ENCODE measurements around the gene FGFR3.

Gene FGFR3

DNA sequence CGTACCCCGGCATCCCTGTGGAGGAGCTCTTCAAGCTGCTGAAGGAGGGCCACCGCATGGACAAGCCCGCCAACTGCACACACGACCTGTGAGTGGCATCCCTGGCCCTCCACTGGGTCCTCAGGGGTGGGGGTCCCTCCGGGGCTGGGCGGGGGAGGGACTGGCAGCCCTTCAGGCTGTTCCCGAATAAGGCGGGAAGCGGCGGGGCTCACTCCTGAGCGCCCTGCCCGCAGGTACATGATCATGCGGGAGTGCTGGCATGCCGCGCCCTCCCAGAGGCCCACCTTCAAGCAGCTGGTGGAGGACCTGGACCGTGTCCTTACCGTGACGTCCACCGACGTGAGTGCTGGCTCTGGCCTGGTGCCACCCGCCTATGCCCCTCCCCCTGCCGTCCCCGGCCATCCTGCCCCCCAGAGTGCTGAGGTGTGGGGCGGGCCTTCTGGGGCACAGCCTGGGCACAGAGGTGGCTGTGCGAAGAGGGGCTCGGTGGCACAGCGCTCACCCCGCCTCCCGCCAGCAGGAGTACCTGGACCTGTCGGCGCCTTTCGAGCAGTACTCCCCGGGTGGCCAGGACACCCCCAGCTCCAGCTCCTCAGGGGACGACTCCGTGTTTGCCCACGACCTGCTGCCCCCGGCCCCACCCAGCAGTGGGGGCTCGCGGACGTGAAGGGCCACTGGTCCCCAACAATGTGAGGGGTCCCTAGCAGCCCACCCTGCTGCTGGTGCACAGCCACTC is 13.7 kb downstream of the FGFR3 start:
- no peak overlapping the region for H3K27ac ChIP-seq (ENCODE audit: low read depth, low read length)

DNA sequence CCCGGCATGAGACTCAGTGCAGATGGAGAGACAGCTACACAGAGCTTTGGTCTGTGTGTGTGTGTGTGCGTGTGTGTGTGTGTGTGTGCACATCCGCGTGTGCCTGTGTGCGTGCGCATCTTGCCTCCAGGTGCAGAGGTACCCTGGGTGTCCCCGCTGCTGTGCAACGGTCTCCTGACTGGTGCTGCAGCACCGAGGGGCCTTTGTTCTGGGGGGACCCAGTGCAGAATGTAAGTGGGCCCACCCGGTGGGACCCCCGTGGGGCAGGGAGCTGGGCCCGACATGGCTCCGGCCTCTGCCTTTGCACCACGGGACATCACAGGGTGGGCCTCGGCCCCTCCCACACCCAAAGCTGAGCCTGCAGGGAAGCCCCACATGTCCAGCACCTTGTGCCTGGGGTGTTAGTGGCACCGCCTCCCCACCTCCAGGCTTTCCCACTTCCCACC is 14.3 kb downstream of the FGFR3 start:
- no peaks in the 10 kb centered on the region for H3K79me2 ChIP-seq (ENCODE audit: control insufficient read depth, insufficient read depth, low read length, unreplicated experiment)
- H3K4me3 ChIP-seq (ENCODE audit: low read depth, low read length), result no peak overlapping the region
- H2AFZ ChIP-seq (ENCODE audit: low read length, unreplicated experiment), result no peak overlapping the region
- no peaks in the 10 kb centered on the region for H3K36me3 ChIP-seq (ENCODE audit: insufficient read depth, low read length)
- H3K27me3 ChIP-seq (ENCODE audit: insufficient read depth, low read length), result no peaks in the 10 kb centered on the region
- no peaks in the 10 kb centered on the region for H3K4me1 ChIP-seq (ENCODE audit: control insufficient read depth, insufficient read depth, low read length, unreplicated experiment)
- H3K27ac ChIP-seq (ENCODE audit: low read depth, low read length), result no peak overlapping the region

More for the DNA sequence above, 13.7 kb downstream of the FGFR3 start:
- no peaks in the 10 kb centered on the region for H3K36me3 ChIP-seq (ENCODE audit: insufficient read depth, low read length)
- no peaks in the 10 kb centered on the region for H3K27me3 ChIP-seq (ENCODE audit: insufficient read depth, low read length)
- no peak overlapping the region for H2AFZ ChIP-seq (ENCODE audit: low read length, unreplicated experiment)
- no peaks in the 10 kb centered on the region for H3K79me2 ChIP-seq (ENCODE audit: control insufficient read depth, insufficient read depth, low read length, unreplicated experiment)
- H3K4me3 ChIP-seq (ENCODE audit: low read depth, low read length), result no peak overlapping the region
- no peaks in the 10 kb centered on the region for H3K4me1 ChIP-seq (ENCODE audit: control insufficient read depth, insufficient read depth, low read length, unreplicated experiment)

DNA sequence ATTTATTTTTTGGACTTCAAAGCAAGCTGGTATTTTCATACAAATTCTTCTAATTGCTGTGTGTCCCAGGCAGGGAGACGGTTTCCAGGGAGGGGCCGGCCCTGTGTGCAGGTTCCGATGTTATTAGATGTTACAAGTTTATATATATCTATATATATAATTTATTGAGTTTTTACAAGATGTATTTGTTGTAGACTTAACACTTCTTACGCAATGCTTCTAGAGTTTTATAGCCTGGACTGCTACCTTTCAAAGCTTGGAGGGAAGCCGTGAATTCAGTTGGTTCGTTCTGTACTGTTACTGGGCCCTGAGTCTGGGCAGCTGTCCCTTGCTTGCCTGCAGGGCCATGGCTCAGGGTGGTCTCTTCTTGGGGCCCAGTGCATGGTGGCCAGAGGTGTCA is 15.3 kb downstream of the FGFR3 start:
- H3K79me2 ChIP-seq (ENCODE audit: control insufficient read depth, insufficient read depth, low read length, unreplicated experiment), result no peaks in the 10 kb centered on the region
- no peaks in the 10 kb centered on the region for H3K36me3 ChIP-seq (ENCODE audit: insufficient read depth, low read length)
- no peaks in the 10 kb centered on the region for H3K4me1 ChIP-seq (ENCODE audit: control insufficient read depth, insufficient read depth, low read length, unreplicated experiment)
- H3K27me3 ChIP-seq (ENCODE audit: insufficient read depth, low read length), result no peaks in the 10 kb centered on the region
- H3K27ac ChIP-seq (ENCODE audit: low read depth, low read length), result no peak overlapping the region
- H2AFZ ChIP-seq (ENCODE audit: low read length, unreplicated experiment), result no peak overlapping the region
- no peak overlapping the region for H3K4me3 ChIP-seq (ENCODE audit: low read depth, low read length)

DNA sequence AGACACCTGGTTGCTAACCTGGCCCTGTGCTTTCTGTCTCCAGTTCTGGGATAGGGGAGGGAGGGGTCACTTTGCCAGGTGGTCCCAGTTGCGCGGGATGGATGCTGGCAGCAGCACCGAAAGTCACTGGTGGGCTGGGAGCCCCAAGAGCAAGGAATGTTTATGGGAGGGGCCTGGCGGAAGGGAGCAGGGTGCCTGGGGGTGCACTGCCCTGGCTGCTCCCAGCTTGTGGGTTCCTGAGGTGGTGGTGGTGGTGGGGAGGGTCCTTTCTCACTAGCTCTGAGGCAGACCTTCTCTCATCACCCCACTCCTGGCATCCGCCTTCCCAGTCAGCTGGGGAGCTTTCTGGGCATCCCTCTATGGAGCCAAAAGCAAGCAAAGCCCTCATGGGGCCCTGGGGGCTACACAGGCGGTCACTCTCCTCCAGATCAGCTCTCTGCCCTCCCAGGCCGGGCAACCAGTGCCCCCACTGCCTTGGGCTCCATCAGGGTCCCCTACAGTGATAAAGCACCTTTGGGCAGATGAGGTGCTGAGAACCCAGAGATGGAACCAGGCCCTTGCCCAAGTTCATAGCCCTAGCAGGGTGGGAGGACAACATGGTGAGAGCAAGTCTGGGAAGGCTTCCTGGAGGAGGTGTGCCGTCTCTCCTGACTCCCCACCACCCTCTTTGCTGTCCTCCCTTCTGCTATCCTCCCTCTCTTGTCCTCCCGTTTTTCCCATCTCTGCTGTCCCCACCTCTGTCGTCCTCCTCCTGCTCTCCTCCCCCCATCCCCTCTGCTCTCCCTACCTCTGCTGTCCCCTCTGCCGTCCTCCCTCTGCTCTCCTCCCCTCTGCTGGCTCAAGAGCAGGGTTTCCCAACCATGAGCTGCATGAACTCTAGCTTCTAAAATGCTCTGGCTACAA is 16.0 kb downstream of the FGFR3 start:
- Histone ChIP-seq H3K79me2 (ENCODE audit: control insufficient read depth, insufficient read depth, low read length, unreplicated experiment) (no peaks in the 10 kb centered on the region), H3K27me3 (ENCODE audit: insufficient read depth, low read length) (no peaks in the 10 kb centered on the region), H3K27ac (ENCODE audit: low read depth, low read length) (no peak overlapping the region), H2AFZ (ENCODE audit: low read length, unreplicated experiment) (no peak overlapping the region), H3K4me3 (ENCODE audit: low read depth, low read length) (no peak overlapping the region), H3K4me1 (ENCODE audit: control insufficient read depth, insufficient read depth, low read length, unreplicated experiment) (no peaks in the 10 kb centered on the region), H3K36me3 (ENCODE audit: insufficient read depth, low read length) (no peaks in the 10 kb centered on the region)

DNA sequence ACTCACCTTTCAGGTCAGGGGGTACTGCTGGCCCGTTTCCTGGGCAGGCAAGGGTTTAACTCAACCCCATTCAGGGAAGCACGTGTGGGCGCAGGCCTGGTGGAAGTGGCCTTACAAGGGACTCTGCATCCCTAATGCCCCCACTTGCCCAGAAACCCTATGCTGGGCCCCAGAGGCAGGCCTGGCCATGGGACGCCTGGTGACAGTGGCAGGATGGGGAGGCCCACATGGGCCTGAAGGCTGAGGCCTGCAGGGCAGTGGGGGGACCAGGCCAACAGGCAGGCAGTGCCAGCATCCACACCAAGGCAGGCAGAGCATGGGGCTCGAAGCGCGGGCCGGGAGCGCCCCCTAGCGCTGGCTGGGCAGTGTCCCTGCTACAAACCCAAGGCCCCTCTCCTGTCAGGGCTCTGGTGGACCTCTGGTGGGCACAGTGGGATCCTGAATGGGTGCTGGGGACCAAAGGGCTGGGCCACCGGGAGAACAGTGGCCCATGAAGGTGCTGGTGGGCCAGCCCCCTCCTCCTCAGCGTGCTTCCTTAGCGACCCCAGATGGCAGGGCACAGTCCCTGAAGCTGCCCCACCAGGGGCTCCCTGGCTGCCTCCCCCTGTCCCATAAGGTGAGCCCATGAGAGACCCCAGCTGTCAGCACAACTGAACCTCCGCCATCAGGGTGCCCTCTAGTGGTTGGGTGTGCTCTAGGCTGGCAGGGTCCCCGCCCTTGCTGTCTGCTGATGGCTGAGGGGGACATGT is 16.8 kb downstream of the FGFR3 start:
- Histone ChIP-seq H3K4me1 (ENCODE audit: control insufficient read depth, insufficient read depth, low read length, unreplicated experiment) (no peaks in the 10 kb centered on the region), H3K27ac (ENCODE audit: low read depth, low read length) (no peak overlapping the region), H3K36me3 (ENCODE audit: insufficient read depth, low read length) (no peaks in the 10 kb centered on the region; the same call in 1 of the 2 replicates)

DNA sequence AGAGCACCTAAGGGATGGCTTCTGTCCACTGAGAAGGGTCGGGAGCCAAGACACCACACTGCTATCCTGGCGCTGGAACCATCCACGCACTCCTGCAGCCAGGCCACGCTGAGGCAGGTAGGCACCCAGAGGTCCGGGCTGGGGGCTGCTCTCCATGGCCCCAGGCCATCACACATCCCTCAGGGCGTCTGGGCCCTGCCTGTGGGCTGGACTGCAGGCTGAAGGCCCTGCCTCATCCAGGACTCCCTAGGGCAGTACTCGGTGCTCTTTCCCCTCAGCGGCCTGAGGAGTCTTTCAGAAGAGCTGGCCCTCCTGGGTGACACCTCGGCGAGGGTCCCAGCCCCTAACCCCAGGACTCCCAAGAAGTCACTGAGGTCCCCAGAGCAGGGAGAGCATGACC is 17.7 kb downstream of the FGFR3 start:
- H3K27ac ChIP-seq (ENCODE audit: low read depth, low read length), result no peak overlapping the region
- H2AFZ ChIP-seq (ENCODE audit: low read length, unreplicated experiment), result no peak overlapping the region
- H3K36me3 ChIP-seq (ENCODE audit: insufficient read depth, low read length), result no peaks in the 10 kb centered on the region; the same call in 1 of the 2 replicates
- H3K4me3 ChIP-seq (ENCODE audit: low read depth, low read length), result no peak overlapping the region
- H3K79me2 ChIP-seq (ENCODE audit: control insufficient read depth, insufficient read depth, low read length, unreplicated experiment), result no peaks in the 10 kb centered on the region
- H3K4me1 ChIP-seq (ENCODE audit: control insufficient read depth, insufficient read depth, low read length, unreplicated experiment), result no peaks in the 10 kb centered on the region
- H3K27me3 ChIP-seq (ENCODE audit: insufficient read depth, low read length), result no peaks in the 10 kb centered on the region

More for the DNA sequence above, 16.8 kb downstream of the FGFR3 start:
- Histone ChIP-seq H3K27me3 (ENCODE audit: insufficient read depth, low read length) (no peaks in the 10 kb centered on the region), H3K4me3 (ENCODE audit: low read depth, low read length) (no peak overlapping the region), H2AFZ (ENCODE audit: low read length, unreplicated experiment) (no peak overlapping the region), H3K79me2 (ENCODE audit: control insufficient read depth, insufficient read depth, low read length, unreplicated experiment) (no peaks in the 10 kb centered on the region)

DNA sequence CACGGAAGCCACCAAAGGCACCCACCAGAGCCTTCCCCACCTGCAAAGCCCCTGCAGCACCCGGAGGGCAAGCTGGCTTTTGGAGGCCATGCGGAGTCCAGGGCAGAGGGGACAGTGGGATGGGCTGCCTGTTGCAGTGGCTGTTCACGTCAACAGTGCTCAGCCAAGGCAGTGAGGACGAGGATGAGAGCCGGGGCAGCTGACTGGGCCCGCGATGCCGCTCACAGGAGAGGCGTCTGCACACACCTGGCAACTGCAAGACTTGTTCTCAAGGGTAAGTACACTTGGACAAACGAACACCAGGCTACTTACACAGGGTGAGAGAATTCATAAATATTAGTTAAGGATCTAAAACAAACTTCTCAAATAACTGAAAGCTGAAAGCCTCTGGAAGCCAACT is 19.6 kb downstream of the FGFR3 start:
- Histone ChIP-seq H3K79me2 (ENCODE audit: control insufficient read depth, insufficient read depth, low read length, unreplicated experiment) (no peaks in the 10 kb centered on the region), H3K4me1 (ENCODE audit: control insufficient read depth, insufficient read depth, low read length, unreplicated experiment) (no peaks in the 10 kb centered on the region), H2AFZ (ENCODE audit: low read length, unreplicated experiment) (no peak overlapping the region), H3K27ac (ENCODE audit: low read depth, low read length) (no peak overlapping the region), H3K27me3 (ENCODE audit: insufficient read depth, low read length) (no peaks in the 10 kb centered on the region), H3K36me3 (ENCODE audit: insufficient read depth, low read length) (peaks cover under 1% of the 10 kb centered on the region; the same call in 1 of the 2 replicates), H3K4me3 (ENCODE audit: low read depth, low read length) (no peak overlapping the region)

DNA sequence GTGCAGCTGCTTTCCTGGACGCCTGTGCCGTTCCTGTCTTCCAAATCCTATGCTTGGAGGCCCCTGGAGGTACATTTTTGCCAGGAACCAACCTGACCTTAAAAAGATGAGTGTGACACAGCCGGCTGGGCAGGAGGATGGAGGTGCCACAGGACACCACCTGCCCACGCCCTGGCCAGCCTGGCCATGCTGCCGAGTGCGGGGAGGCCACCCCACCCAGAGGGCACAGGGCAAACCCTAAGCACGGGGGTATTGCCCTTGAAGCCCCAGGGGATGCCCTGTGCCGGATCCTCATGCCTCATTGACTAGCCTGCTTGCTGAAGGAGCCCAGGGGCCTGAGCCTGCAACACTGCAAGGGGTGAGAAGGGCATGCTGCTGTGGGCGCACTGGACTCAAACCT is 20.1 kb downstream of the FGFR3 start:
- Histone ChIP-seq H3K27me3 (ENCODE audit: insufficient read depth, low read length) (no peaks in the 10 kb centered on the region), H3K27ac (ENCODE audit: low read depth, low read length) (no peak overlapping the region), H3K79me2 (ENCODE audit: control insufficient read depth, insufficient read depth, low read length, unreplicated experiment) (no peaks in the 10 kb centered on the region), H2AFZ (ENCODE audit: low read length, unreplicated experiment) (no peak overlapping the region), H3K4me1 (ENCODE audit: control insufficient read depth, insufficient read depth, low read length, unreplicated experiment) (no peaks in the 10 kb centered on the region), H3K4me3 (ENCODE audit: low read depth, low read length) (no peak overlapping the region), H3K36me3 (ENCODE audit: insufficient read depth, low read length) (peaks cover 4% of the 10 kb centered on the region; the same call in 1 of the 2 replicates)

DNA sequence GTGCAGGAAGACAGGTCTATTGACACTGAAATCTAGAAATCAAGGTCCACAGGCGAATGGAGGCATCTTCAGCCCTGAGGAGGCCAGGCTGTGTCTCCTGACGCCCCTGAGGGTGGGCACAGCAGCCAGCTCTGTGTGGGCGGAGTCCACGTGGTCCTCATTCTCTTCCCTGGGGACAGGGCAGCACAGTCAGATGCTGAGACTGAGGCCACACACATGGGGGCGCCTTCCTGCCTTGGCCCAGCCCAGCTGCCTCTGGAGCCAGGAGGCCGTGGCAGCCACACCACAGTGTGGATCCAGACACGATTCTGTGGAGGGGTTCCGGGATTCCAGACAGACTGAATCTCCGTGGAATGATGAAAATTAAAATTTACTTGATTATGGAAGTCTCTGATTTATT is 20.8 kb downstream of the FGFR3 start:
- no peaks in the 10 kb centered on the region for H3K4me1 ChIP-seq (ENCODE audit: control insufficient read depth, insufficient read depth, low read length, unreplicated experiment)
- no peak overlapping the region for H2AFZ ChIP-seq (ENCODE audit: low read length, unreplicated experiment)
- no peaks in the 10 kb centered on the region for H3K27me3 ChIP-seq (ENCODE audit: insufficient read depth, low read length)
- H3K79me2 ChIP-seq (ENCODE audit: control insufficient read depth, insufficient read depth, low read length, unreplicated experiment), result no peaks in the 10 kb centered on the region
- H3K4me3 ChIP-seq (ENCODE audit: low read depth, low read length), result no peak overlapping the region
- H3K27ac ChIP-seq (ENCODE audit: low read depth, low read length), result no peak overlapping the region
- peaks cover 4% of the 10 kb centered on the region; the same call in 1 of the 2 replicates for H3K36me3 ChIP-seq (ENCODE audit: insufficient read depth, low read length)

DNA sequence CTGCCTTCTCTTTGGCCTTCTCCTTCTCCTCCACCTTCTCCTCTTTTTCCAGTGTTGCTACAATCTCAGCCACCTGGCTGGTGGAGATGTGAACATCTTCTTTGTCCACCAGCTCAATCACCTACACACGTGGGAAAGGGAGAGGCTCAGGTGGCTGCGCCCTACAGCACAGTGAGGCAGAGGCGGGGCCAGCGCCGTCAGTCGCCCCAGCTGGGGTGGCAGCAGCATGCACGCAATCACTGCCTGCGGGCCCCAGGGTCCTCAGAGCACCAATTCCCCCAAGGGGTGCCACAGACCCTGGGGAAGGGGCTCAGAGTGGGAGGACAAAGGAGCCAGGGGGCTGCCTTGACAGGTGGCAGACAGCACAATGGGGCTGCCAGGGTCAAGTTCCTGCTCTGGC is 21.4 kb downstream of the FGFR3 start:
- peaks cover 4% of the 10 kb centered on the region; the same call in 1 of the 2 replicates for H3K36me3 ChIP-seq (ENCODE audit: insufficient read depth, low read length)

More for the DNA sequence above, 21.4 kb downstream of the FGFR3 start:
- no peaks in the 10 kb centered on the region for H3K79me2 ChIP-seq (ENCODE audit: control insufficient read depth, insufficient read depth, low read length, unreplicated experiment)
- no peak overlapping the region for H2AFZ ChIP-seq (ENCODE audit: low read length, unreplicated experiment)
- H3K4me1 ChIP-seq (ENCODE audit: control insufficient read depth, insufficient read depth, low read length, unreplicated experiment), result no peaks in the 10 kb centered on the region
- H3K27me3 ChIP-seq (ENCODE audit: insufficient read depth, low read length), result no peaks in the 10 kb centered on the region
- no peak overlapping the region for H3K4me3 ChIP-seq (ENCODE audit: low read depth, low read length)
- H3K27ac ChIP-seq (ENCODE audit: low read depth, low read length), result no peak overlapping the region
